Omental fat pad (tissue), 4 donors: ENCODE results near the gene KRT85. TPM values are rescaled to one million over a fixed set of nuclear protein-coding genes. Genes with fewer than 3 reads are reported as not detected.

Experiments
- ATAC-seq: fragments of 150-250 bp; one replicate; pipeline ENCODE4 v1.9.1; 2016; ENCODE audit warnings: mild to moderate bottlenecking, moderate library complexity; ENCODE audit not compliant: low FRiP score
- DNase-seq: peaks from one replicate; pipeline ENCODE4 v3.0.0-alpha.2; 2019; ENCODE audit warnings: low spot score
- total RNA-seq, 4 donors: library from RNA; depleted of rRNA; stranded (reverse); fragments of >200 nt; gene quantifications; one replicate each; pipeline ENCODE4 v1.1.0, GENCODE V29; 2016
- TF ChIP-seq, protein P1 (sequence below), 3 donors: fragments of 450-650 bp; IDR thresholded peaks; one replicate each; pipeline ENCODE4 v1.5.1; 2016 to 2017; ENCODE audit warnings: antibody characterized with exemption in 3 of 3, mild to moderate bottlenecking in 3 of 3, moderate library complexity in 2 of 3

The KRT85 gene
- total RNA-seq, 4 donors from 2014 or later = not detected

DNA sequence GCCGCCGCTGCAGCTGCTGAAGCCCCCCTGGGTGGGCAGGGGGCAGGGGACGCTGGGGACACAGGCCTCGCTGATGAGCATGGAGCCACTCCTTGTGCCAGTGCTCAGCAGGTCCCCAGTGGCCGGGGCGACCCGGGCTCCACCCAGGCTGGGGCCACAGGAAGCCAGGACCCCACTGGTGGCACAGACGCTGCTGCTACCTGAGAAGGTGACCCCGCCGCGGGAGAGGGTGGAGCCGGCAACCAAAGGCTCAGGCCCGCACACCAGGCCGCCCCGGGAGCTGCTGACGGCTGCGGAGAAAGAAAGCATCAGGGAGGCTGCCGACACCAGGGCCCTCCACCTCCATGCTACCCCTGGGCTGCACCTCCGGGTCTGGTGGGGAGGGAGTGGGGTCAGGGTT is 10.8 kb upstream of the KRT85 start:
- DNase-seq = no peak

DNA sequence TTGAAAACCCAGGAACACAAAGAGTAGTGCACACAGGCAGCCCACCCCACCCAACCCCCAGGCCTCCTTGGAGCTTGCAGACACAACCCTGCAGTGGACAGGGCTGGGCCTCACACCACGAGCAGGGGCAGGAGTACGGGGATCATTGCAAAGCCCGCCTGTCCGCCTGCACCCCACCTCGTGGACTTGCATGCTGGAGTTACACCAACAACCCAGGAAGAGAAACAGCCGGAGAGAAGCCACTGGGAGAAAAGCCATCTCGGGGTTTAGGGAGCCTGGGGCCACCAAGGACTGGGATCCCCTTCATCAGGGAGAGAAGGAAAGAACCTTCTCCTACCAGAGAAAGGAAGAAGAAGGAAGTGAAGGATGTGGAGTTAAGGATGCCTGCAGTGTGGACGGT is 10.0 kb upstream of the KRT85 start:
- TF ChIP-seq, protein P1, sequence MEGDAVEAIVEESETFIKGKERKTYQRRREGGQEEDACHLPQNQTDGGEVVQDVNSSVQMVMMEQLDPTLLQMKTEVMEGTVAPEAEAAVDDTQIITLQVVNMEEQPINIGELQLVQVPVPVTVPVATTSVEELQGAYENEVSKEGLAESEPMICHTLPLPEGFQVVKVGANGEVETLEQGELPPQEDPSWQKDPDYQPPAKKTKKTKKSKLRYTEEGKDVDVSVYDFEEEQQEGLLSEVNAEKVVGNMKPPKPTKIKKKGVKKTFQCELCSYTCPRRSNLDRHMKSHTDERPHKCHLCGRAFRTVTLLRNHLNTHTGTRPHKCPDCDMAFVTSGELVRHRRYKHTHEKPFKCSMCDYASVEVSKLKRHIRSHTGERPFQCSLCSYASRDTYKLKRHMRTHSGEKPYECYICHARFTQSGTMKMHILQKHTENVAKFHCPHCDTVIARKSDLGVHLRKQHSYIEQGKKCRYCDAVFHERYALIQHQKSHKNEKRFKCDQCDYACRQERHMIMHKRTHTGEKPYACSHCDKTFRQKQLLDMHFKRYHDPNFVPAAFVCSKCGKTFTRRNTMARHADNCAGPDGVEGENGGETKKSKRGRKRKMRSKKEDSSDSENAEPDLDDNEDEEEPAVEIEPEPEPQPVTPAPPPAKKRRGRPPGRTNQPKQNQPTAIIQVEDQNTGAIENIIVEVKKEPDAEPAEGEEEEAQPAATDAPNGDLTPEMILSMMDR (IDR thresholded peaks at IDR 0.05) = no peak
- ATAC-seq = no peak
- DNase-seq = no peak

More for the DNA sequence above, 10.8 kb upstream of the KRT85 start:
- TF ChIP-seq, protein P1 (IDR thresholded peaks at IDR 0.05) = no peak
- no peak for ATAC-seq

DNA sequence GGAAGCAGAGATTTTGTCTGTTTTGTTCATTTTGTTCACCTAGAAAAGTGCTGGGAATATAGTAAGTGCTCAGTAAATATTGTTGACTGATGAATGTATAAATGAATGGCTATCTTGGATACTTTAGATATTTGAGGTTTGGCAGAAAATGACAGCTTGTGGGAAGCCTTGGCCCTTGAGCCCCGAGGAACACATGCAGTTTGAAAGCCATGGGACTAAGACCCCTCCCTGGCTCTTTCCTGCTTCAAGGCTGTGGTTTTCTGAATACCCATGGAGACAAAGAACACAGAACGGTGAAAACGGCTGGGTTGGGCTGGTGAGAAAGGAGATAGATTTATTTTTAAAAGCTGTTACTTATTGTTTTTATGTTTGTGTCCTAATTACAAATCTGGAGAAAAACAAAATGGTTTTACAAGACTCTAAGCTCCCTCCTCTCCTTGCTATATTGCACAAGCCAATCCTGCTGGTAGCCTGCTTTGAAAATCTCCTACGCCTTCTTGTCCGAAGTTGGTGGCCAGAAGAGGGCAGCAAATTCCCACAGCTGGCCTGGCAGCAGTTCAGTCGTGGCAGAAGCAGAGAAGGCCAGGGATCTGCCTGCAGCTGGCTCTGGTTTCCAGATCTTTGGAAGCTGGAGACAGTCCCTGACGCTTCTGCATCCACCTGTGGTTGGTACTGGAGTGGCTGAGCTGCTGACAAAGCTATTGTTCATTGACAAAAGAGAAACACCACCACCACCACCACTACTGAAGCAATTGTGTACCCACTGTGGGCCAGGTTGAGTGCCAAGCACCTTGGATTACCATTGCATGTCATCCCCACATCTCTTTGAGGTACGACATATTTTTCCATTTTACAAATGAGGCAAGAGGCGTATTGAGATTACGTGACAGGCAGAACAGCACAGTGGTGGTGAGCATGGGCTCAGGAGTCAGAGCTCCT is 5.2 kb upstream of the KRT85 start:
- ATAC-seq (peak; percentile 74), DNase-seq (peak; percentile 66)
- TF ChIP-seq, protein P1 (IDR thresholded peaks at IDR 0.05) = peak in 1 of 3 donors; percentile 43

- TF ChIP-seq, protein P1 (IDR thresholded peaks at IDR 0.05) = no peak
- ATAC-seq = no peak
- DNase-seq = no peak
Observed at GRCh38 chr12:52371716-52372115, 4.4 kb upstream of the KRT85 start.

- DNase-seq = no peak
- TF ChIP-seq, protein P1 (IDR thresholded peaks at IDR 0.05) = no peak
- ATAC-seq = peak; percentile 81
Observed at GRCh38 chr12:52370926-52371608, 3.8 kb upstream of the KRT85 start.

DNA sequence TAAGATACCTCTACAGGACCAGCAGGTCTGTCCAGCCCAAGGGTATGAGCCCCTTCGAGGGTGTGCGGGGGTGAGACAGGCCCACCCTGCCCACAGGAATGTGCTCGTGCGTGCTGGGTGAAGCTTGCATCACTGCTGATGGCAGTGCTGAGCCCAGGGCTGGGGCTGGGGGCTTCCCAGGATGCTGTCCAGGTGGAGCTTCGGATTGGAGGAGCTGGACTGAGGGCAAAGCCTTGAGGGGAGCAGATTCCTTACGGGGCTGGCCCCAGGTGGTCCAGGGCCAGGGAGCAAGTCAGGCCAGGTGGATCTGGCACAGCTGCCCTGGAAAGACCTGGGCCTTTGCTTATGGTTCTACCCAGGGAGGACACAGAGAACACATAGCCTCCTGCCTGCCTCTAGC is 2.5 kb upstream of the KRT85 start:
- TF ChIP-seq, protein P1 (IDR thresholded peaks at IDR 0.05) = no peak
- no peak for ATAC-seq
- no peak for DNase-seq
